ENCODE results near the gene BDKRB2.

DNA sequence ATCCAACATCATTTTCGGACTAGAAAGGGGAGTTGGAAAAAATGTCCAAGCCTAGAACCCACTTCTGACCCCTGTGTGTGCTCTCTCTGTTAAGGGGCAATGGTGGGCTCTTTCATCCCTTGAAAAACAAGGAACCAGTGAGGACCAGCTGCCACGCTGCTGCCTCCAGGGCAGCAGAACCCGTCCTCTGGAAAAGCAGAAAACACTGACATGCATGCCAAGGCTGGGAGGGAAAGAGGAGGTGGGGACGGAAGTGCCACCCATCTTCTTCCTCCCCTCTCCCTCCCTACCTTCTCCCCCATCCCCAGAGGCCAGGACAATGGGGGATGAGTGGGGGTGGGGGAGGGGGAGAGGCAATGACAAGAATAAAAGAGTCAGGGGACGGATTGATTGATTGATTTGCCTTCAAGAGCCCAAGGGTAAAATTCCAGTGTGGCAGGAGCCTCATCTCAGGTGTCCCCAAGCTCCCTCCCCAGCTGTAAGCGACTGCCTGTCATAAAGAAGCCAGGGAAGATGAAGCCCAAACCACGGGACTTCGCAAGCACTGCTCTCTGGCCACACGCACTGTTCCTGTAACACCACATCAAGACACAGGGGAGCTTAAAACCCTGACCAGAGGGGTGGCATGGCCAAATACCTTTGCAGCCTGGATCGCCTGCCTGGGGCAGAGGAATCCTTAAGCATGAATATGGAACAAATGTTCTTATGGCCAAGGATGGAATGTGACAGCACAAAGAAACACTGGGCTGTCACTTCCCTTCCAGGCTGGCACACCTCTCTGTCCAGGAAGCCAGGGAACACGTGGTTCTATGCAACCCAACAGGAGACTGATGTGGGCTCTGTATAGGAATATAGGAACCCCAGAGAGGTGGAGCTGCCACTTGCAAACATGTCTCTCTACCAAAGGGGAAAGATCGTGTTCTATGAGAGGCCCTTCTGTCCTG lies 38.9 kb upstream of the BDKRB2 start:
- TF ChIP-seq POLR2A (IDR thresholded peaks at IDR 0.05; ENCODE audit: low read depth, low read length): no peak
- TF ChIP-seq TAF1 (IDR thresholded peaks at IDR 0.05; ENCODE audit: borderline replicate concordance, low read depth, low read length): no peak

Data from GM12892 (cell line).